Neutrophil (primary cell): Measurements from ENCODE around the gene HOXB5.

Experiments
- H3K27ac ChIP-seq: fragments of 200-600 bp; sonication (generic); 2 replicates; pipeline ENCODE4 v1.5.1; 2016; ENCODE audit warnings: mild to moderate bottlenecking, moderate library complexity
- H3K27me3 ChIP-seq: fragments of 200-600 bp; sonication (generic); 2 replicates; pipeline ENCODE4 v1.6.0; 2016; ENCODE audit warnings: mild to moderate bottlenecking
- H3K36me3 ChIP-seq: fragments of 200-600 bp; sonication (generic); 2 replicates; pipeline ENCODE4 v1.5.1; 2017
- H3K4me1 ChIP-seq, 2 experiments: fragments of 200-600 bp in 1 of 2; sonication (generic) in 1 of 2; 1 replicate in 1 of 2; 2 replicates in 1 of 2; pipeline versions ENCODE4 v1.5.1 to v1.6.1; 2013 to 2016; ENCODE audit warnings: low read depth in 1 of 2, low read length in 1 of 2, mild to moderate bottlenecking in 1 of 2, moderate library complexity in 1 of 2; ENCODE audit not compliant: control insufficient read depth in 1 of 2, insufficient read depth in 1 of 2
- H3K4me3 ChIP-seq, 2 experiments: fragments of 200-600 bp in 1 of 2; sonication (generic) in 1 of 2; 1 replicate in 1 of 2; 2 replicates in 1 of 2; pipeline ENCODE4 v1.5.1; 2013 to 2016; ENCODE audit warnings: low read depth in 1 of 2, low read length in 1 of 2, mild to moderate bottlenecking in 1 of 2, moderate library complexity in 1 of 2
- H3K9me3 ChIP-seq: fragments of 200-600 bp; sonication (generic); 2 replicates; pipeline ENCODE4 v1.5.1; 2016
- CTCF ChIP-seq: fragments of 200-600 bp; sonication (generic); IDR thresholded peaks from 2 replicates; pipeline ENCODE4 v1.5.1; 2016; ENCODE audit warnings: antibody characterized with exemption

The HOXB5 gene

GRCh38 chr17:48579760-48580554, 13.6 kb downstream of the HOXB5 start:
- no peak overlapping the region for H3K4me3 ChIP-seq
- no peaks in the 10 kb centered on the region for H3K36me3 ChIP-seq
- H3K9me3 ChIP-seq = no peaks in the 10 kb centered on the region
- peaks cover 3 to 4% of the 10 kb centered on the region in 2 experiments for H3K4me1 ChIP-seq
- TF ChIP-seq CTCF = no peak
- H3K27me3 ChIP-seq = peaks cover 100% of the 10 kb centered on the region
- no peak overlapping the region for H3K27ac ChIP-seq

- no peak overlapping the region for H3K27ac ChIP-seq
- H3K36me3 ChIP-seq = no peaks in the 10 kb centered on the region
- no peak overlapping the region for H3K4me3 ChIP-seq
- peaks cover 100% of the 10 kb centered on the region for H3K27me3 ChIP-seq
- H3K9me3 ChIP-seq = no peaks in the 10 kb centered on the region
- H3K4me1 ChIP-seq = peaks cover 0 to 4% of the 10 kb centered on the region in 2 experiments
- TF ChIP-seq CTCF = no peak
Observed at GRCh38 chr17:48579471-48579759, 14.2 kb downstream of the HOXB5 start.

- H3K27ac ChIP-seq = no peak overlapping the region
- H3K4me3 ChIP-seq = no peak overlapping the region
- no peak for TF ChIP-seq CTCF
- no peaks in the 10 kb centered on the region for H3K9me3 ChIP-seq
- H3K36me3 ChIP-seq = no peaks in the 10 kb centered on the region
- peaks cover 0 to 4% of the 10 kb centered on the region in 2 experiments for H3K4me1 ChIP-seq
- peaks cover 100% of the 10 kb centered on the region for H3K27me3 ChIP-seq
Observed at GRCh38 chr17:48578616-48579470, 14.7 kb downstream of the HOXB5 start.

- H3K27ac ChIP-seq = no peak within 1 kb of the TSS
- TF ChIP-seq CTCF = no peak
- no peak within 1 kb of the TSS for H3K4me3 ChIP-seq
- peaks cover 0 to 4% of the 10 kb centered on the region in 2 experiments for H3K4me1 ChIP-seq
- peaks cover 100% of the 10 kb centered on the region for H3K27me3 ChIP-seq
- H3K36me3 ChIP-seq = no peaks in the 10 kb centered on the region
- no peaks in the 10 kb centered on the region for H3K9me3 ChIP-seq
Observed at GRCh38 chr17:48577946-48578615, 15.5 kb downstream of the HOXB5 start, which contains the start of gene HOXB4. Gene HOXB4, minus strand, starts transcription at chr17:48578350. Its CDS starts 31 bp downstream, at chr17:48578319.

- Histone ChIP-seq H3K27me3 (peaks cover 100% of the 10 kb centered on the region), H3K9me3 (no peaks in the 10 kb centered on the region), H3K4me1 (peaks cover 0 to 4% of the 10 kb centered on the region in 2 experiments), H3K27ac (no peak overlapping the region), H3K4me3 (no peak overlapping the region), H3K36me3 (no peaks in the 10 kb centered on the region)
- TF ChIP-seq CTCF = no peak
Observed at GRCh38 chr17:48577330-48577945, 16.1 kb downstream of the HOXB5 start.
